Right atrium auricular region (tissue), 2 donors: ENCODE results near the gene EEF1A2. TPM values are rescaled to one million over a fixed set of nuclear protein-coding genes. Genes with fewer than 3 reads are reported as not detected.

ENCODE experiments used
- DNase-seq: peaks from one replicate; pipeline ENCODE4 v3.0.0-alpha.2; 2019; ENCODE audit warnings: low spot score
- H3K27ac ChIP-seq, 2 donors: fragments of 200-600 bp; sonication (generic); 1 replicate in 1 of 2; 2 replicates in 1 of 2; pipeline ENCODE4 v1.5.1; 2016 to 2019
- H3K27me3 ChIP-seq, 2 donors: fragments of 200-600 bp; sonication (generic); one replicate each; pipeline versions ENCODE4 v1.5.1 to v1.6.0; 2017 to 2019
- H3K36me3 ChIP-seq: fragments of 200-600 bp; sonication (generic); one replicate; pipeline ENCODE4 v1.5.1; 2016
- H3K4me1 ChIP-seq, 2 donors: fragments of 200-600 bp; sonication (generic); one replicate each; pipeline versions ENCODE4 v1.5.1 to v1.6.0; 2017 to 2019
- H3K4me3 ChIP-seq, 2 donors: fragments of 200-600 bp; sonication (generic); 1 replicate in 1 of 2; 2 replicates in 1 of 2; pipeline ENCODE4 v1.5.1; 2017 to 2019; ENCODE audit warnings: mild to moderate bottlenecking in 1 of 2, moderate library complexity in 1 of 2
- H3K9me3 ChIP-seq, 2 donors: fragments of 200-600 bp; sonication (generic); one replicate each; pipeline ENCODE4 v1.5.1; 2019
- total RNA-seq, 2 donors: library from RNA; depleted of rRNA; stranded (reverse); fragments of >200 nt; gene quantifications; one replicate each; pipeline ENCODE4 v1.1.0, GENCODE V29; 2016
- TF ChIP-seq, protein P1 (sequence below), 2 donors: fragments of 200-600 bp; sonication (generic); IDR thresholded peaks; one replicate each; pipeline ENCODE4 v1.5.1; 2019; ENCODE audit warnings: antibody characterized with exemption in 2 of 2

Gene EEF1A2
- total RNA-seq, 2 donors from 2014 or later = 797 to 886 TPM

DNA sequence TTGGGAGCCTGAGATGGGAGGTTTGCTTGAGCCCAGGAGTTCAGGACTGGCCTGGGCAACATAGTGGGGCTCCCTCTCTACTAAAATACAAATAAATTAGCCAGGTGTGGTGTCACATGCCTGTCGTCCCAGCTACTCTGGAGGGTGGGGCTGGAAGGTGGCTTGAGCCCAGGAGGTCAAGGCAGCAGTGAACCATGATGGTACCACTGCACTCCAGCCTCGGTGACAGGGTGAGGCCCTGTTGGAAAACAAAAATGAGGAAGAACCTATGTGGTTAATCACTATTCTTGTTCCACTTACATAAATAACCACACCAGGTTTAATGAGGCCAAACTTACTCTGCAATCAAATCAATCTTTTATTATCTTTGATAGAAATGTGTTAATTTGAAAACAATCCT lies 27.1 kb upstream of the EEF1A2 start:
- no peak for DNase-seq
- Histone ChIP-seq H3K27me3 (no peaks in the 10 kb centered on the region), H3K4me3 (no peak overlapping the region), H3K9me3 (no peaks in the 10 kb centered on the region), H3K4me1 (peaks cover 0 to 22% of the 10 kb centered on the region in 2 donors), H3K36me3 (no peaks in the 10 kb centered on the region), H3K27ac (no peak overlapping the region)
- TF ChIP-seq, protein P1, sequence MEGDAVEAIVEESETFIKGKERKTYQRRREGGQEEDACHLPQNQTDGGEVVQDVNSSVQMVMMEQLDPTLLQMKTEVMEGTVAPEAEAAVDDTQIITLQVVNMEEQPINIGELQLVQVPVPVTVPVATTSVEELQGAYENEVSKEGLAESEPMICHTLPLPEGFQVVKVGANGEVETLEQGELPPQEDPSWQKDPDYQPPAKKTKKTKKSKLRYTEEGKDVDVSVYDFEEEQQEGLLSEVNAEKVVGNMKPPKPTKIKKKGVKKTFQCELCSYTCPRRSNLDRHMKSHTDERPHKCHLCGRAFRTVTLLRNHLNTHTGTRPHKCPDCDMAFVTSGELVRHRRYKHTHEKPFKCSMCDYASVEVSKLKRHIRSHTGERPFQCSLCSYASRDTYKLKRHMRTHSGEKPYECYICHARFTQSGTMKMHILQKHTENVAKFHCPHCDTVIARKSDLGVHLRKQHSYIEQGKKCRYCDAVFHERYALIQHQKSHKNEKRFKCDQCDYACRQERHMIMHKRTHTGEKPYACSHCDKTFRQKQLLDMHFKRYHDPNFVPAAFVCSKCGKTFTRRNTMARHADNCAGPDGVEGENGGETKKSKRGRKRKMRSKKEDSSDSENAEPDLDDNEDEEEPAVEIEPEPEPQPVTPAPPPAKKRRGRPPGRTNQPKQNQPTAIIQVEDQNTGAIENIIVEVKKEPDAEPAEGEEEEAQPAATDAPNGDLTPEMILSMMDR (IDR thresholded peaks at IDR 0.05) = no peak

DNA sequence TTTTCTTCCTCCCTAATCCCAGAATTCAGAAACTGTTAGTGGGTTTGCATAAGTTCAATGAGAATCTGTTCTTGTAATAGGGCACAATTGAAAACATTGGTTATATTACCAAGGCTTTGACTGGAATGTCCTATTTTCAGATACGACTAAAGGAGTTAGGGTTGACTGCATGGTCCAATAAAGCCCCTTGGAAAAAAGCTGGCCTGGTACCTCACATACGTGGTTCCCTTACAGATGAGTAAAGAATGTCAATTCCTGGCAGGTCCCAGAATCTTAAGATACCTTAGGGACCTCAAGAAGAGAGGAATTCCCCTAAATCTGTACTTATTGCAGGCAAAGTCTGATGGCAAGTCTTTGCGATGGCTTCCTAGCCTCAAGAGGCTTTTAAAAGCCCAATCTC lies 26.3 kb upstream of the EEF1A2 start:
- TF ChIP-seq, protein P1 (IDR thresholded peaks at IDR 0.05) = no peak
- Histone ChIP-seq H3K36me3 (no peaks in the 10 kb centered on the region), H3K9me3 (no peaks in the 10 kb centered on the region), H3K4me1 (peaks cover 0 to 22% of the 10 kb centered on the region in 2 donors), H3K27me3 (no peaks in the 10 kb centered on the region), H3K4me3 (no peak overlapping the region), H3K27ac (no peak overlapping the region)
- DNase-seq = no peak

DNA sequence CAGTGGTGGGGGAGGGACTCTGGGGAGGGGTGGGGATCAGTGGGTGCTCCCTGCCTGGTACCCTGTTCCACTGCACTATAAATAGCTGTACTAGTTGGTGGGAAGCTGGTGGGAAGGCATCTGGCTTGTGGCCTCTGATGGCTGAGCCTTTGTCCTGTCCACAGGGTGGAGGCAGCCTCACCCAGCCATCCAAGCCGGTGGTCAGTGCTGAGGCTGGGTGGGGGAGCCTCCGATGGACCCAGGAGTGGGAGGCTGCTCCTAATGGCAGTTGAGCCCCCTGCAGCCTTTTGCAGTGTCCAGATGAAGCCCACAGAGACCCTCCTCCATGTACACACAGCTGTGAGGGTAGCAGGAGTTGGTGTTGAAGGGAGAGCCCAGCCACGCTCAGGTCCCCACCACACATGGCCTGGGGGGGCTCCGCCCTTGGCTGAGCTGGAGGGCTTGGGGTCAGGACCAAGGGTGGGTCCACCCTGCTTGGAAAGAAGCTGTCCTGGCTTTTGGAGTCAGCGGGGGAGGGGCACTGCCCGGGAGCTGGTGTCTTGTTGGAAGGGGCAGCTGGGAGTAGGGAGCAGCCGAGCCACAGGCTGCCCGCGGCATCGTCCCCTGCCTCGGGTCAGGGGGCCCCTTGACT lies 24.2 kb upstream of the EEF1A2 start:
- Histone ChIP-seq H3K4me1 (peaks cover 0 to 33% of the 10 kb centered on the region in 2 donors), H3K4me3 (no peak overlapping the region), H3K27ac (no peak overlapping the region), H3K27me3 (no peaks in the 10 kb centered on the region), H3K9me3 (no peaks in the 10 kb centered on the region), H3K36me3 (no peaks in the 10 kb centered on the region)
- TF ChIP-seq, protein P1 (IDR thresholded peaks at IDR 0.05) = no peak
- no peak for DNase-seq

DNA sequence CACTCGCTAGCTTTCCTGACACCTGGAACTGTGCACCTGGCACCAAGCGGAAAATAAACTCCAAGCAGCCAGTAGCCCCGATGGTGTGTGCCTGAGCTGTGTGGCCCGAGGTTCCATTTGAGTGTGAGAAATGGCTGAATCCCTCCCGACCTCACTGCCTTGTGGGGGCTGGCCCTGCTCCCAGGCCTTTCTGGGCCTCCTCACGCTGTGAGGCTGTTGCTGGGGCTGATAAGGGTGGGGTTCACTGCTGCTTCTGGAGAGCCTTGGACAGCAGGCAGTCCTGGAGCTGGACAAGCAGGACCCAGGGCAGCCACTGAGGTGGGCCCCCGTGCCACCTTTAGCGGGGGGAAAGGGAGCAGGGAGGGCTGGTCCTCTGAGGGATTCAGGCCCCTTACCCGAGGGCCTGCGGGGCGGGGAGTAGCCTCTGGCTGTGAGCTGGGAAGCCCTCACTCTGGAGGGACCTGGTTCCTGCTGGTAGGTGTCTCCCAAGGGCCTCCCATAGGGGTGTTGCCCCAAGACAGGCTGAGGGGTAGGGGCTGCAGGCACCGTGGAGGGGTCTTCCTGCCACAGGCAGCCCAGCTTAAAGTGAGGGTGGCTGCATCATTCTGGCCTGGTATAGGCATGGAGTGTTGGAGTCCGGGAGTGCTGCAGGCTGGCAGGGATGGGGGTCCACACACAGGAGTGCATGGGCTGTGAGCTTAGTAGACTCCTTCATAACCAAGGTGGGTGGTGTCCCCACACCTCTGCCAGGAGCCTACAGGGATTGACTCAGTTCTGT lies 23.4 kb upstream of the EEF1A2 start:
- Histone ChIP-seq H3K36me3 (no peaks in the 10 kb centered on the region), H3K9me3 (no peaks in the 10 kb centered on the region), H3K27ac (no peak overlapping the region), H3K4me1 (peaks cover 0 to 33% of the 10 kb centered on the region in 2 donors), H3K27me3 (no peaks in the 10 kb centered on the region), H3K4me3 (peak overlapping the region in 1 of 2 donors; percentile 87)
- TF ChIP-seq, protein P1 (IDR thresholded peaks at IDR 0.05) = no peak
- no peak for DNase-seq

DNA sequence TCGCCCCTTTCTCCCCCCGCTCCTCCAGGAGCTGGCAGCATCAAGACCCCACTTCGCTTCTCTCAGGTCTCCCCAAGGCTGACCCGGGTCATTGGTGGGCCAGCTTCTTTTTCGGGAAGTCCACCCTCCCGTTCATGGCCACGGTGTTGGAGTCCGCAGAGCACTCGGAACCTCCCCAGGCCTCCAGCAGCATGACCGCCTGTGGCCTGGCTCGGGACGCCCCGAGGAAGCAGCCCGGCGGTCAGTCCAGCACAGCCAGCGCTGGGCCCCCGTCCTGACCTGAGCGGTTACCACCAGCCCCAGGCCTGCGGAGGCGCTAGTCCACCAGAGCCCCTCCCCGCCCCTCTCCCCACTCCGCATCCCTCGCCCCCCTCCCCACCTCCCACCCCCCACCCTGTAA lies 22.7 kb upstream of the EEF1A2 start:
- no peaks in the 10 kb centered on the region for H3K9me3 ChIP-seq
- no peaks in the 10 kb centered on the region for H3K27me3 ChIP-seq
- peaks cover 0 to 33% of the 10 kb centered on the region in 2 donors for H3K4me1 ChIP-seq
- peak overlapping the region; percentile 78 to 87 for H3K4me3 ChIP-seq
- TF ChIP-seq, protein P1 (IDR thresholded peaks at IDR 0.05) = no peak
- H3K27ac ChIP-seq = peak overlapping the region; percentile 93
- no peak for DNase-seq
- no peaks in the 10 kb centered on the region for H3K36me3 ChIP-seq
